ENCODE results near the gene ARL6IP4.

Gene ARL6IP4

DNA sequence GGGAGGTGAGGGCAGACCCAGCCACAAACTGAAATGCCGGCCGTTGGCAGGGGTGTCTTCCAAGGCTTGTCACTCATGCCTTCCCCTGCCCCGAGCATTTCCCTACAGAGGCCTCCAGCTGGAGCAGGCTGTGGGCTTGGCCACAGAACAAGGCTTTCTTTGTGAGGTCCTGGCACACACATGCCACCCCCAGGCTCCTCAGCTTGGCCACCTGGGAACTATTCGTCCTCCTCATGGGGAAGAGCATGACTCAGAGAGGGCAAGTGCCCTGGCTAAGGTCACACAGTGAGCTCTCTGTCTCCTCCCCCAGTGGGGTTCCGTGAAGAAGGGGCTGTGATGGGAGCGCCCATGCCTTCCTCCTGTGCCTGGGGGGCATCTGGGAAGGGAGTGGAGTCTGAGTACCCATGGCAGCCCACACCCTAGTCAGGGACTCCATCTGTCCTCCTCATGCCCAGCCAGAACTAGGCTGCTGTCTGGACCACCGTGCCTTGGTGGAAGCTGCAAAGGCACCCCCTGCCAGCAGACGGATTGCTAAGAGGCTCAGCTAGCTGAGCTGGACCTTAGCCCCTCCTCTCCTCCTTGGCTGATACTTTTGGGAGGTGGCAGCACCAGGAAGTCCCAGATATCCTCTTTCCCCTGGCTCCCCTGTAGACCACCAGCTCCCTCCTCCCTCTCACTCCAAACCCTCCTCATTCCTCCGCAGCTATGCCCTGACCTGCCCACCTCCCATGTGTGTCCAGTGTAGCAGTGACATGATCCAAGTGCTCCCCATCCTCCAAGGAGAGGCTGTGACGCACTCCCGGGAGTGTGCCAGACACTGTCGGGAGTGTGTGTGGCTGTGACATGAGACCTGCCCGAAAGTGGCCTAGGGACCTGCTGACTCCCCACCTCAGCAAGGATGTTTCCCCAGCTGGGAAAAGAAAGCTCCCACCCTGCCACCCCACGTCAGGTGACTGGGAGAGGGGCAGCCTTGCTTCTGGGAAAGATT is 35.6 kb upstream of the ARL6IP4 start:
- Histone ChIP-seq H3K4me3 (ENCODE audit: low read depth, low read length) (no peak overlapping the region), H3K36me3 (ENCODE audit: control insufficient read depth in 2 of 2, insufficient read depth in 1 of 2, low read length in 2 of 2) (peaks cover 0 to 13% of the 10 kb centered on the region in 2 experiments; a peak in 1 of 3 replicates), H3K4me1 (ENCODE audit: control insufficient read depth, insufficient read depth, low read length) (no peaks in the 10 kb centered on the region), H3K27ac (ENCODE audit: extremely low read depth, low read depth, low read length) (no peak overlapping the region), H3K9me3 (ENCODE audit: control insufficient read depth, insufficient read depth, low read depth, low read length) (no peaks in the 10 kb centered on the region)
- TF ChIP-seq OVOL3 (tag by site-specific recombination; IDR thresholded peaks at IDR 0.05) (no peak), GFI1B (tag by site-specific recombination; IDR thresholded peaks at IDR 0.05) (no peak), ZNF600 (tag by site-specific recombination; IDR thresholded peaks at IDR 0.05) (peak; percentile 58), ZNF391 (tag by site-specific recombination; IDR thresholded peaks at IDR 0.05; ENCODE audit: borderline replicate concordance, low read depth) (no peak), ZNF18 (tag by site-specific recombination; IDR thresholded peaks at IDR 0.05) (no peak), ZNF488 (tag by site-specific recombination; IDR thresholded peaks at IDR 0.05) (no peak), ZNF621 (tag by site-specific recombination; IDR thresholded peaks at IDR 0.05) (no peak), ZIC2 (tag by site-specific recombination; IDR thresholded peaks at IDR 0.05) (peak; percentile 29; the same call in 1 of the 2 replicates), ZNF777 (tag by site-specific recombination; IDR thresholded peaks at IDR 0.05; ENCODE audit: borderline replicate concordance) (no peak), REST (tag by site-specific recombination; IDR thresholded peaks at IDR 0.05) (no peak), ZNF311 (tag by site-specific recombination; IDR thresholded peaks at IDR 0.05; ENCODE audit: borderline replicate concordance) (no peak), ZNF768 (tag by site-specific recombination; IDR thresholded peaks at IDR 0.05) (0 out of 2 replicates have a peak, but pooled peaks have one; percentile 34), GLIS2 (tag by site-specific recombination; IDR thresholded peaks at IDR 0.05) (0 out of 2 replicates have a peak, but pooled peaks have one; percentile 10)
- TF ChIP-seq, protein P1, sequence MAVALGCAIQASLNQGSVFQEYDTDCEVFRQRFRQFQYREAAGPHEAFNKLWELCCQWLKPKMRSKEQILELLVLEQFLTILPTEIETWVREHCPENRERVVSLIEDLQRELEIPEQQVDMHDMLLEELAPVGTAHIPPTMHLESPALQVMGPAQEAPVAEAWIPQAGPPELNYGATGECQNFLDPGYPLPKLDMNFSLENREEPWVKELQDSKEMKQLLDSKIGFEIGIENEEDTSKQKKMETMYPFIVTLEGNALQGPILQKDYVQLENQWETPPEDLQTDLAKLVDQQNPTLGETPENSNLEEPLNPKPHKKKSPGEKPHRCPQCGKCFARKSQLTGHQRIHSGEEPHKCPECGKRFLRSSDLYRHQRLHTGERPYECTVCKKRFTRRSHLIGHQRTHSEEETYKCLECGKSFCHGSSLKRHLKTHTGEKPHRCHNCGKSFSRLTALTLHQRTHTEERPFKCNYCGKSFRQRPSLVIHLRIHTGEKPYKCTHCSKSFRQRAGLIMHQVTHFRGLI (tag by site-specific recombination; IDR thresholded peaks at IDR 0.05), result no peak
- ChIA-PET POLR2A (interaction anchor here (0.6 to 1.4 kb wide), 3 partner anchors 10 to 151 kb away, joined by 3 to 9 read pairs (median 3); no protein-coding TSS in a partner anchor), CTCF (interaction anchor here (1.0 to 1.9 kb wide), 5 partner anchors 62 to 151 kb away, joined by 3 to 7 read pairs (median 4); no protein-coding TSS in a partner anchor)
